IPS-11a (cell line): ENCODE data around the gene TMC7.
"Not testable (repeated sequence)": the region's sequence is repeated elsewhere in the genome, so short reads cannot be mapped to it uniquely, and the experiment has no call there.

ENCODE experiments used
- H3K4me3 ChIP-seq: one replicate; pipeline ENCODE4 v1.5.1; 2013; ENCODE audit warnings: low read depth, low read length, control low read depth

Gene TMC7

GRCh38 chr16:18983565-18984434, at the start of gene TMC7:
Gene TMC7, plus strand, starts transcription at chr16:18983934. Its CDS starts 130 bp downstream, at chr16:18984064.
- peak within 1 kb of the TSS; percentile 67 for H3K4me3 ChIP-seq

DNA sequence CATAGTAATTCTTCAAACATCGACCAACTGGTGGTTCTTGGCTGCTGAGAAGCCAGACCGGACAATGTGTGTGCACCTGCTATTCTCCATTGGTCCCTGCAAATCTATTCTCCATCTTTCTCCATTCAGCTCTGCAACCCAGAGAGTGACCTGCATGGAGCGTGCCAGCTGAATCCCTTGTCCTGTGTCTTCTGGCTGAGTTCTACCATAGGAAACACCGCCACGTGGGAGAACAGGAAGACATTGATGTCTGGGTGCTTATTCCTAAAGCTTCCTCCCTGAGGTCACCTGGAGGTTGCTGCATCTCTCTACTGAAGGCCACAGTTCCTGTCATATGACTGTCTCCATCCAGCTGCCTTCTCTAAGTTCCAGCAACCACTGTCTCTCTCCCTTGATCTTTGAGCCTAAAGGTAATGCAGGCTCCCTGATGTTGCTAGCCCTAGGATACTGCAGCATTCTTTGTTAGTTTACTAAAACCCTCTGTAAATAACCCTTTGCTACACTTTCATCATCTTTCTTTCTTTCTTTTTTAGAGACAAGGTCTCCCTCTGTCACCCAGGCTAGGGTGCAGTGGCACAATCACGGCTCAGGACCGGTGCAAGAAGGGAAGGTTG, 46.9 kb upstream of the TMC7 start:
- no peak overlapping the region for H3K4me3 ChIP-seq

GRCh38 chr16:18937390-18937789, 46.3 kb upstream of the TMC7 start:
- H3K4me3 ChIP-seq = no peak overlapping the region

GRCh38 chr16:18938986-18939385, 44.7 kb upstream of the TMC7 start:
- H3K4me3 ChIP-seq = no peak overlapping the region

GRCh38 chr16:18941471-18941870, 42.3 kb upstream of the TMC7 start:
- no peak overlapping the region for H3K4me3 ChIP-seq

- H3K4me3 ChIP-seq = no peak overlapping the region
These were observed 41.7 kb upstream of the TMC7 start for GRCh38 chr16:18942061-18942460.

DNA sequence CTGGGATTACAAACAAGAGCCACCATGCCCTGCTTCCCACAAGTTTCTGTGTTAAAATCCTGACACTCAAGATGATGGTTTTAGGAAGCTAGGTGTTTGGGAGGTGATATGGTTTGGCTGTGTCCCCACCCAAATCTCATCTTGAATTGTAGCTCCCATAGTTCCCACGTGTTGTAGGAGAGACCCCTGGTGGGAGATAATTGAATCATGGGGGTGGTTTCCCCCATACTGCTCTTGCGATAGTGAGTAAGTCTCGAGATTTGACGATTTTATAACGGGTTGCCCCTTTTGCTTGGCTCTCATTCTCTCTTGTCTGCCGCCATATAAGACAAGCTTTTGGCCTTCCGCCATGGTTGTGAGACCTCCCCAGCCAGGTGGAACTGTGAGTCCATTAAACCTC, 40.3 kb upstream of the TMC7 start:
- no peak overlapping the region for H3K4me3 ChIP-seq

DNA sequence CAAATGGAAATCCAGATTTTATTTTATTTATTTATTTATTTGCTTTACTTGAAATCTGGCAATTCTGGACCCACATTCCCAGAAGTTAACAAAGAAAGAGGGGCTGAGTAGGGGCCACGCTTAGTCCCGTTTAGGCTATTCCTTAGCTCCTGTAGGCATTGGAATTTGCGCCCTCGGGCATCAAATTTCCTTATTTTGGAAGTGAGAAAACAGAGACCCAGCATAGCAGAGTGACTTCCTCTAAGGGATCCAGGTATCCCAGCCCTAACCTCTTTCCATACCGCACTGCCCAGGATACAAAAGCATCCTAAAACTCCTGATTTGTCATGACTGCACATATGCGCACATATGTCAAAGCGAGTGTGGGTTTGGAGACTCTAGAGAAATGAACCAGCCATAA, 38.5 kb upstream of the TMC7 start:
- H3K4me3 ChIP-seq = no peak overlapping the region

DNA sequence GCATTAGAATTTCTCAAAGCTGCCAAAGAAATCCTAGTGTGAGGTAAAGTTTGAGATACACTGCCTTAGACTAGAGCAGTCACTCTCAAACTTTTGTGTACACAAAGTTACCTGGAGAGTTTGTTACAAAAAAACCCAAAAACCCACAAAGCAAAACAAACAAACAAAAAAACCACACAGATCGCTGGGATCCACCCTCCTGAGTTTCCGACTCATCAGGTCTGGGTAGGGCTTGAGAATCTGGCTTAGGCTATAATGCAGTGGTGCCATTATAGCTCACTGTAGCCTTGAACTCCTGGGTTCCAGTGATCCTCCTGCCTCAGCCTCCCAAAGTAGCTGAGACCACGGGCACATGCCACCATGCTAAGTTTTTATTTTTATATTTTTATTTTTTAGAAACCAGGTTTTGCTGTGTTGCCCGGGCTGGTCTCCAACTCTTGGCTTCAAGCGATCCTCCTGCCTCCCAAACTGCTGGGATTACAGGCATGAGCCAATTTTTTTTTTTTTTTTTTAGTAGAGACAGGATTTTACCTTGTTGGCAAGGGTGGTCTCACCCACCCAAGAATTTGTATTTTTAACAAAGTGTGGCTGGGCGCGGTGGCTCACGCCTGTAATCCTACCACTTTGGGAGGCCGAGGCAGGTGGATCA, 35.2 kb upstream of the TMC7 start:
- no peak overlapping the region for H3K4me3 ChIP-seq

DNA sequence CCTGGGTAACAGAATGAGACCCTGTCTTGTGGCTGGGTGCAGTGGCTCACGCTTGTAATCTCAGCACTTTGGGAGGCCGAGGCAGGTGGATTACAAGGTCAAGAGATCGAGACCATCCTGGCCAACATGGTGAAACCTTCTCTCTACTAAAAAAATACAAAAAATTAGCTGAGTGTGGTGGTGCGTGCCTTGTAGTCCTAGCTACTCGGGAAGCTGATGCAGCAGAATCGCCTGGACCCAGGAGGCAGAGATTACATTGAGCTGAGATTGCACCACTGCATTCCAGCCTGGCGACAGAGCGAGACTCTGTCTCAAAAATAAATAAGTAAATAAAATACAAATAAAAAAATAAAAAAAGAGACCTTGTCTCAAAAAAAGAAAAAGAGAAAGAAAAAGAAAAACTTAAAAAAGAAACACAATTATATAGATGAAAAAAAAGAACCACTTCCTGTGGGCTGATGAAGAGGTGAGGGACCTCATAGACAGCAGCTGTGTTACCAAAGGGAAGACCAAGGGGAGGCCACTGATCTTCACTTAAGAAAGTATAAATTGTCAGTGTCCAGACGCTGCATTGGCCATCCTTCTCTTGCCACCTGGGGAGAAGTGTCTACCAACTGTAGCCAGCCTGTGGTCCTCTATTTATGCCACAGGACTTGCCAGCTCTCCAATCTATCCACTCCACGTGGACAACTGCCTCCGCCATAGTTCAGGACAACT, 33.1 kb upstream of the TMC7 start:
- H3K4me3 ChIP-seq = no peak overlapping the region

GRCh38 chr16:18953547-18953946, 30.2 kb upstream of the TMC7 start:
- H3K4me3 ChIP-seq = no peak overlapping the region

- not testable (repeated sequence) for H3K4me3 ChIP-seq
These were observed 27.7 kb upstream of the TMC7 start for GRCh38 chr16:18955874-18956580.

GRCh38 chr16:18956658-18957241, 27.0 kb upstream of the TMC7 start:
- H3K4me3 ChIP-seq = not testable (repeated sequence)

DNA sequence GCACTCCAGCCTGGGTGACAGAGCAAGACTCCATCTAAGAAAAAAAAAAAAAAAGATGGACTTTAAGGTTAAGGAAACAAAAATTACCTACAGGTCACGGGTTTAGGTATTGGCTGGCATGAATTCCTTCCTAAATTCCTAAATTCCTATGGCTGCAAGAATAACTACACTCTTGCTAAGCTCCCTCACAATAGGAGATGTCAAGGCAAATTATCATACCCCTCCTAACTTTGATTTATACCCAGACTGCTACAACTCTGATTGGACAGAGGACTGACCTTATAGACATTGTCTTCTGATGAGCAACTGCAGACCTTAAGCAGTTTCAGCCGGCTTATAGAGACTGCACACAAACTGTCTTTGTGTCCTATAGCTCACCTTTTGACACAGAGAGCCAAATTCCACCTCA, 25.1 kb upstream of the TMC7 start:
- H3K4me3 ChIP-seq = no peak overlapping the region

DNA sequence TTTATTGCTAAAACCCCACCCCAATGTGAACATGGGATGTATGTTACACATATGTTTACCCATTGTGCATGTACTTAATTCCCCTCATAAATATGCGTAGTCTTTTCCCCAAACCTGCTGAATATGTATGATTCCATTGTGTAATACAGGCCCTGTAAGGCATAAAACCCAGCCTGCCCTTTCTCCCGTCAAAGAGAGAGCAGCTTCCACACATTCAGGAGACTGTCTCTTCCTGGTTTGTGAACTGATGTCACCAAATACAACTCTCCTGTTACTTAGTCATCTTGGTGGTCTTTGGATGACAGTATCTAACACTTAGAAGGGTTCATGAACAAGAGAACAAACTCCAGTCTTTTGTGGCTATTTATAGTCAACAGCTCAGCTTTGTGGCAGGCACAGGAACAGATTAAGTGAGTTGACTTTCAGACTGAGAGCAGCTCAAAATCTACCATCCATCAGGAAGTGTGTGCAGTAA, 24.7 kb upstream of the TMC7 start:
- H3K4me3 ChIP-seq = no peak overlapping the region

GRCh38 chr16:18965555-18965954, 18.2 kb upstream of the TMC7 start:
- no peak overlapping the region for H3K4me3 ChIP-seq

DNA sequence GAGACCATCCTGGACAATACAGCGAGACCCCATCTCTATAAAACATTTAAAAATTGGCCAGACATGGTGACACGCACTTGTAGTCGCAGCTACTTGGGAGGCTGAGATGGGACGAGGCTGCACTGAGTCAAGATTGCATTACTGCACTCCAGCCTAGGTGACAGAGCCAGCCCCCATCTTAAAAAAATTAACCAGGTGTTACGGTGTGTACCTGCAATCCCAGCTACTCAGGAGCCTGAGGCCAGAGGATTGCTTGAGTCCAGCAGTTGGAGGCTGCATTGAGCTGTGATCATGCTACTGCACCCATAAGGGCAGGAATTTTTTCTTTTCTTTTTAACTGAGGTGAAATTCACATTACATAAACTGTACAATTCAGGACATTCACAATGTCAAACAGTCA, 16.9 kb upstream of the TMC7 start:
- H3K4me3 ChIP-seq = no peak overlapping the region

DNA sequence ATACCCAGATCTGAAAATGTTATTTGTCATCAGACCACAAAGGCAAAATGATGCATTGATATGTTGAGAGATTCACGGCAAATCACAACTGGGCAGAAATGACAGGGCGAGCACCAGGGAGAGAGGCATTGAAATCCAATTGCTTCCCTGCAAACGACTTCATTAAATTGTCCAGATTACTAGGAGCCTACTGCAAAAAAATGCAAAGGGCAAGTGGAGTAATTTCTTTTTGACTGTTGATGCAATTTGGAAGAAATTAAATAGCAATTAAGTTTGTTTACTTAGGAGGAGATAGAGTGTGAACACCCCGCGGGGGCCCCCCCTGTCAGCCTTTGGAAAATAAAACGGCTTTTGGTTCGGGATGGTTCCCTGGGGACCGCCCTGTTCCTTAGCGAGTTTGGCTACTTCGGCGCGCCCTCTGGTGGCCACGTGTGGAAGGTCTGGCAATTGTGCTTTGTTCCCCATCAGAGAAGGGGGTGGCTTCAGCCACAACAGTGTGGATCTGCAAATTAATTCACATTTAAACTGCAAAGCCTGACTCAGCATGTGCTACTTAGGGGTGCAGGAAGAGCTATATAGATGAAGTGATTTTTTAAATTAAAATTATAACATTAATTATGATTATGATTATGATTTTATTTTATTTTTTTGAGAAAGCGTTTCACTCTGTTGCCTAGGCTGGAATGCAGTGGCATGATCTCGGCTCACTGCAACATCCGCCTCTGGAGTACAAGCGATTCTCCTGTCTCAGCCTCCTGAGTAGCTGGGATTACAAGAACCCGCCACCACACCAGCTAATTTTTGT, 14.5 kb upstream of the TMC7 start:
- H3K4me3 ChIP-seq = no peak overlapping the region

DNA sequence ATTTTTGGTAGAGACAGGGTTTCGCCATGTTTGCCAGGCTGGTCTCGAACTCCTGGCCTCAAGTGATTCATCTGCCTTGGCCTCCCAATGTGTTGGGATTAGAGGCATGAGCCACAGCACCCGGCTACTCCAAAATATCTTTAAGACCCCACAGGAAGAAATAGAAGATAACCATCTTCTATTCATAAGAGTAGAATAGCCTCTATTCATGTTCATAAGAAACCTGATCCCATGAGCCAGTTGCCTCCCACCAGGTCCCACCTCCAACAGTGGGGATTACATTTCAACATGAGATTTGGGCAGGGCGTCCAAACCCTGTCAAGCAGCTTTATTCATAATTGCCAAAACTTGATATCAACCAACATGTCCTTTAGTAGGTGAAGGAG, 13.9 kb upstream of the TMC7 start:
- H3K4me3 ChIP-seq = no peak overlapping the region
